Skeletal muscle satellite cell (primary cell): ENCODE measurements around the gene POMT2.
"Not testable (repeated sequence)": the region's sequence is repeated elsewhere in the genome, so short reads cannot be mapped to it uniquely, and the experiment has no call there.

ENCODE experiments used
- H3K27me3 ChIP-seq: 2 replicates; pipeline ENCODE4 v1.7.0; 2013; ENCODE audit warnings: low read length; ENCODE audit not compliant: control insufficient read depth, insufficient read depth
- H3K36me3 ChIP-seq: 2 replicates; pipeline ENCODE4 v1.7.0; 2013; ENCODE audit warnings: mild to moderate bottlenecking, control low read depth, low read length; ENCODE audit not compliant: insufficient read depth
- H3K4me1 ChIP-seq: 2 replicates; pipeline ENCODE4 v1.7.0; 2013; ENCODE audit warnings: low read length; ENCODE audit not compliant: control insufficient read depth, insufficient read depth
- H3K4me2 ChIP-seq: 2 replicates; pipeline ENCODE4 v1.7.0; 2013; ENCODE audit warnings: mild to moderate bottlenecking, low read length
- H3K4me3 ChIP-seq: 2 replicates; pipeline ENCODE4 v1.7.0; 2013; ENCODE audit warnings: low read length
- H3K9ac ChIP-seq: 2 replicates; pipeline ENCODE4 v1.7.0; 2013; ENCODE audit warnings: mild to moderate bottlenecking, low read depth, low read length, moderate library complexity
- H3K9me3 ChIP-seq: replicated peaks from 2 replicates; pipeline ENCODE4 v1.7.0; 2013; ENCODE audit warnings: mild to moderate bottlenecking, control low read depth, low read length

Gene POMT2

DNA sequence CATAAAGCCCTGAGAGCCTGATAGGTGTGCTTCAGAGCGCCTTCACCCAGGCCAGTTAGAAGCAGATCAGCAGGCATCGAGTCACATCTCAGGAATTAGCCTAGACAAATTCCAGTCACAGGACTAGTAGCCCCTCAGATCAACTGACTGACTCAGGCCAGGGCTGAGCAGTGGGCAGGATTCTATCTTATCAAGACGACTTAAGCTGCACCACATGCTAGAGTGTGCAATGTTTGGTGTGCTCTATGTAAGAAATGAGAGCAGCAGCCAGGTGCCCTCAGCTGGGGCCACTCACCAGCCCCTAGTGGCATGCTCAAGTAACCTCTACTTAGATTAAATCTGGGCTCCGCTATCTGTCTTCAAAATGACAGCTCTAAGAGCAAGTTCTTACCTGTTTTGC, 30.0 kb downstream of the POMT2 start:
- no peaks in the 10 kb centered on the region for H3K9me3 ChIP-seq
- H3K27me3 ChIP-seq, result no peaks in the 10 kb centered on the region
- H3K4me2 ChIP-seq, result no peak overlapping the region
- no peak overlapping the region for H3K4me3 ChIP-seq
- H3K4me1 ChIP-seq, result no peaks in the 10 kb centered on the region
- peaks cover 32% of the 10 kb centered on the region for H3K36me3 ChIP-seq
- H3K9ac ChIP-seq, result no peak overlapping the region

DNA sequence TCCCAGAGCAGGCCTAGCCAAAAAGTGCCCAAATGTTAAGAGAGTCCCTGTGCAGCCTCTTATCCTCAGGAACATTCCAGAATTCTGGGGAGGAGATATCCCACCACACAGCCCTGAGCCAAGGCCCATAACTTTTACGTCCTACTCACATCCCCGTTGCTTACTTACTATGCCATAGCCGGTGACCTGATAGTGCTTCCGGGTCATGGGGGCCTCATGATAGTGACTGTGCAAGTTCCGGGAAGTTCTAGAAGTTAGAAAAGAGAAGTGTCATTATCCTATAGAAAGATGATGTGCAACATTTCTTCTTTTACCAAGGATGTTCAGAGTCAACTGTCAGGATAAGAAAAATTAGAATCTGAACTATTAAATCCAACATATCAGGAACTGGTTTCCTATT, 34.1 kb downstream of the POMT2 start:
- no peak overlapping the region for H3K9ac ChIP-seq
- peaks cover 51% of the 10 kb centered on the region for H3K36me3 ChIP-seq
- no peak overlapping the region for H3K4me3 ChIP-seq

GRCh38 chr14:77284466-77284865, 36.2 kb downstream of the POMT2 start:
- peaks cover 42% of the 10 kb centered on the region for H3K36me3 ChIP-seq
- H3K4me2 ChIP-seq, result no peak overlapping the region

More for the DNA sequence above, 34.1 kb downstream of the POMT2 start:
- H3K4me2 ChIP-seq, result no peak overlapping the region
- H3K27me3 ChIP-seq, result no peaks in the 10 kb centered on the region
- H3K4me1 ChIP-seq, result no peaks in the 10 kb centered on the region
- no peaks in the 10 kb centered on the region for H3K9me3 ChIP-seq

GRCh38 chr14:77284066-77284465, 36.6 kb downstream of the POMT2 start:
- no peak overlapping the region for H3K9ac ChIP-seq
- no peak overlapping the region for H3K4me3 ChIP-seq
- peaks cover 42% of the 10 kb centered on the region for H3K36me3 ChIP-seq
- H3K27me3 ChIP-seq, result no peaks in the 10 kb centered on the region
- H3K4me1 ChIP-seq, result no peaks in the 10 kb centered on the region
- no peak overlapping the region for H3K4me2 ChIP-seq
- no peaks in the 10 kb centered on the region for H3K9me3 ChIP-seq

More at GRCh38 chr14:77284466-77284865, 36.2 kb downstream of the POMT2 start:
- no peak overlapping the region for H3K4me3 ChIP-seq
- no peaks in the 10 kb centered on the region for H3K9me3 ChIP-seq
- no peaks in the 10 kb centered on the region for H3K27me3 ChIP-seq
- H3K4me1 ChIP-seq, result no peaks in the 10 kb centered on the region
- H3K9ac ChIP-seq, result no peak overlapping the region

GRCh38 chr14:77281852-77282410, 38.8 kb downstream of the POMT2 start:
- H3K36me3 ChIP-seq, result peaks cover 39% of the 10 kb centered on the region
- H3K9ac ChIP-seq, result no peak overlapping the region
- H3K27me3 ChIP-seq, result no peaks in the 10 kb centered on the region
- no peak overlapping the region for H3K4me2 ChIP-seq
- no peaks in the 10 kb centered on the region for H3K4me1 ChIP-seq
- no peak overlapping the region for H3K4me3 ChIP-seq
- no peaks in the 10 kb centered on the region for H3K9me3 ChIP-seq

GRCh38 chr14:77280921-77281320, 39.8 kb downstream of the POMT2 start:
- not testable (repeated sequence) for H3K9me3 ChIP-seq, H3K27me3 ChIP-seq, H3K4me3 ChIP-seq, H3K9ac ChIP-seq, H3K4me1 ChIP-seq, H3K4me2 ChIP-seq
- H3K36me3 ChIP-seq, result peaks cover 30% of the 10 kb centered on the region

DNA sequence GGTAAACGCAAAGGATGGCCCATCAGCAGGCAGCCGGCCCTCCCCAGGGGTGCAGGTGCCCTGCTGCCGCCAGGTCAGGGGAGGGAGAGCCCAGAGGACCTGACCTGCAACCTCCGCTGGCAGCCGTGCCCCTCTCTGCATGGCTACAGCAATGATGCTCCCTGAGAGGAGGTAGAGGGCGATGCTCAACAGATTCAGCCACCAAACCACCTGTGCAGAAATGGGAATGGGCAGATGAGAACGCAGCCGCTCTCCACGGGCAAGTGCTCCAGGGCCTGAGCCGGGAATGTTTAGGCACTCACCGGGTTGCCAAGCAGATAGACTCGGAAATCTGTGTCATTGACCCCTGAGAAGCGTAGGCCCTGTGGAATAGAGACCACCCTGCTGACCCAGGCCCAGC, 41.0 kb downstream of the POMT2 start:
- H3K9me3 ChIP-seq, result no peaks in the 10 kb centered on the region
- no peak overlapping the region for H3K4me3 ChIP-seq
- H3K4me1 ChIP-seq, result no peaks in the 10 kb centered on the region
- no peak overlapping the region for H3K9ac ChIP-seq
- H3K36me3 ChIP-seq, result peaks cover 26% of the 10 kb centered on the region
- no peak overlapping the region for H3K4me2 ChIP-seq
- H3K27me3 ChIP-seq, result no peaks in the 10 kb centered on the region

- no peak overlapping the region for H3K4me2 ChIP-seq
- no peaks in the 10 kb centered on the region for H3K9me3 ChIP-seq
- no peak overlapping the region for H3K4me3 ChIP-seq
- H3K36me3 ChIP-seq, result peaks cover 15% of the 10 kb centered on the region
- no peaks in the 10 kb centered on the region for H3K4me1 ChIP-seq
- H3K9ac ChIP-seq, result no peak overlapping the region
- no peaks in the 10 kb centered on the region for H3K27me3 ChIP-seq
Measured at GRCh38 chr14:77278461-77279230, 42.0 kb downstream of the POMT2 start.

- no peaks in the 10 kb centered on the region for H3K27me3 ChIP-seq
- peaks cover 6% of the 10 kb centered on the region for H3K36me3 ChIP-seq
- no peak overlapping the region for H3K9ac ChIP-seq
- H3K4me1 ChIP-seq, result no peaks in the 10 kb centered on the region
- H3K9me3 ChIP-seq, result no peaks in the 10 kb centered on the region
- H3K4me3 ChIP-seq, result no peak overlapping the region
- no peak overlapping the region for H3K4me2 ChIP-seq
Measured at GRCh38 chr14:77276959-77277358, 43.7 kb downstream of the POMT2 start.

DNA sequence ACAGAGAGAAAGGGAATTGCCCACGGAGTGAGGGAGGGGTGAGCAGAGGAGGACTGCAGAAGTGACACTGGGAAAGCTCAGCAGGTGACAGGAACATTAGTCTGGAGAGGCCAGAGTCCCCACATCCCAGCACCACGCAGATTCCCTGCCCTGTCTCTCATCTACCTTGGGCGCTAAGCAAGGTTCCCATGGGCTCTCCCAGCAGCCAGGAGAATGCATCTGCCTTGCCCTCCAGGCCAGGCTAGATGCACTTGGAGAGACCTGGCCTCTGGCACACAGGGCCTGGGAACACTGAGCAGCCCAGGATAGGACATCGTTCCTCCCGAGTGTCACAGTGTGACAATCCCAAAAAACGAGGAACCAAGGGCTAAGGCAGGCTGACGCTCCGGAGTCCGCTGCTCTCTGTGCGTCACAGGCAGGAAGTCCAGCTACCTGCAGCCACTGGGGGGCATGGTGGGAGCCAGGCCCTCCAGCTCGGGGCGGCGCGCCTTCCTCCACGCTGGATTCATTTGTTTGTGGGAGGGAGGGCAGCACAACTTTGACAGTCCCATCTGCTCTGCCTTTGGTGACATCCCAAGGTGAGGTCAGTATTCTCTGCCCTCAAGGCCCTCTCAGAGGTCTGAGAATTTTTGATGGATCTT, 44.3 kb downstream of the POMT2 start:
- no peaks in the 10 kb centered on the region for H3K9me3 ChIP-seq
- no peak overlapping the region for H3K4me3 ChIP-seq
- no peak overlapping the region for H3K9ac ChIP-seq
- H3K4me1 ChIP-seq, result no peaks in the 10 kb centered on the region
- no peak overlapping the region for H3K4me2 ChIP-seq
- peaks cover 2% of the 10 kb centered on the region for H3K27me3 ChIP-seq
- peaks cover 3% of the 10 kb centered on the region for H3K36me3 ChIP-seq

- Histone ChIP-seq H3K36me3 (peaks cover 3% of the 10 kb centered on the region), H3K9ac (no peak overlapping the region), H3K4me1 (no peaks in the 10 kb centered on the region)
Measured at GRCh38 chr14:77275601-77276017, 45.1 kb downstream of the POMT2 start.

More at GRCh38 chr14:77275601-77276017, 45.1 kb downstream of the POMT2 start:
- Histone ChIP-seq H3K9me3 (no peaks in the 10 kb centered on the region), H3K4me3 (no peak overlapping the region), H3K4me2 (no peak overlapping the region), H3K27me3 (peaks cover 10% of the 10 kb centered on the region)
